Suprapubic skin (tissue), 4 donors: ENCODE results near the gene APPL1. TPM values are rescaled to one million over a fixed set of nuclear protein-coding genes. Genes with fewer than 3 reads are reported as not detected.

Experiments used
- DNase-seq, 2 donors: peaks; one replicate each; pipeline ENCODE4 v3.0.0-alpha.2; 2019; ENCODE audit warnings: low spot score in 2 of 2
- H3K27ac ChIP-seq: fragments of 200-600 bp; sonication (generic); one replicate; pipeline ENCODE4 v1.5.1; 2019
- H3K27me3 ChIP-seq: fragments of 200-600 bp; sonication (generic); one replicate; pipeline ENCODE4 v1.5.1; 2019
- H3K36me3 ChIP-seq: fragments of 200-600 bp; sonication (generic); one replicate; pipeline ENCODE4 v1.5.1; 2019
- H3K4me1 ChIP-seq: fragments of 200-600 bp; sonication (generic); one replicate; pipeline ENCODE4 v1.5.1; 2019
- H3K4me3 ChIP-seq: fragments of 200-600 bp; sonication (generic); one replicate; pipeline ENCODE4 v1.5.1; 2019; ENCODE audit warnings: mild to moderate bottlenecking
- H3K9me3 ChIP-seq: fragments of 200-600 bp; sonication (generic); one replicate; pipeline ENCODE4 v1.5.1; 2019
- CTCF ChIP-seq, 2 donors: fragments of 200-600 bp in 1 of 2; fragments of 450-650 bp in 1 of 2; sonication (generic) in 1 of 2; IDR thresholded peaks; one replicate each; pipeline ENCODE4 v1.5.1; 2016 to 2019; ENCODE audit warnings: antibody characterized with exemption in 2 of 2, mild to moderate bottlenecking in 1 of 2, moderate library complexity in 1 of 2
- EP300 ChIP-seq: sonication (generic); formaldehyde crosslinking; IDR thresholded peaks from one replicate; pipeline ENCODE4 v1.6.1; 2017; ENCODE audit warnings: antibody characterized with exemption
- POLR2A ChIP-seq, 2 donors: fragments of 450-650 bp; IDR thresholded peaks; one replicate each; pipeline ENCODE4 v1.6.1; 2017; ENCODE audit warnings: antibody characterized with exemption in 2 of 2, mild to moderate bottlenecking in 2 of 2, moderate library complexity in 2 of 2
- POLR2AphosphoS5 ChIP-seq, 3 donors: sonication (generic); formaldehyde crosslinking; IDR thresholded peaks; one replicate each; pipeline ENCODE4 v1.6.1; 2017; ENCODE audit warnings: antibody characterized with exemption in 3 of 3
- WGBS: methylation state at CpG from one replicate; pipeline ENCODE4 v1.1.5; 2018; 5-methylcytosine and 5-hydroxymethylcytosine counted together
- total RNA-seq, 4 donors: library from RNA; depleted of rRNA; stranded (reverse); fragments of >200 nt; gene quantifications; one replicate each; pipeline ENCODE4 v1.1.0, GENCODE V29; 2016

Gene APPL1
- total RNA-seq, 4 donors from 2014 or later, result 41.1 to 60.2 (median 46.1) TPM

- no peaks in the 10 kb centered on the region for H3K27me3 ChIP-seq
- peaks cover 50% of the 10 kb centered on the region for H3K36me3 ChIP-seq
- H3K9me3 ChIP-seq, result no peaks in the 10 kb centered on the region
- no peak overlapping the region for H3K27ac ChIP-seq
- H3K4me1 ChIP-seq, result no peaks in the 10 kb centered on the region
- no peak for DNase-seq
- TF ChIP-seq EP300, result no peak
- no peak for TF ChIP-seq POLR2A (IDR thresholded peaks at IDR 0.05)
- no peak for TF ChIP-seq POLR2AphosphoS5 (IDR thresholded peaks at IDR 0.05)
- no peak for TF ChIP-seq CTCF (IDR thresholded peaks at IDR 0.05)
- H3K4me3 ChIP-seq, result no peak overlapping the region
- 64% methylated on average over 1 of the region's 1 CpG for WGBS
Observed at GRCh38 chr3:57252404-57252803, 24.9 kb downstream of the APPL1 start.

GRCh38 chr3:57256844-57257243 is 29.3 kb downstream of the APPL1 start:
- Histone ChIP-seq H3K4me1 (no peaks in the 10 kb centered on the region), H3K9me3 (no peaks in the 10 kb centered on the region), H3K36me3 (peaks cover 66% of the 10 kb centered on the region), H3K4me3 (no peak overlapping the region), H3K27me3 (no peaks in the 10 kb centered on the region), H3K27ac (no peak overlapping the region)
- TF ChIP-seq EP300 (no peak), POLR2AphosphoS5 (IDR thresholded peaks at IDR 0.05) (no peak), POLR2A (IDR thresholded peaks at IDR 0.05) (no peak), CTCF (IDR thresholded peaks at IDR 0.05) (no peak)
- no peak for DNase-seq
- 82% methylated on average over 3 of the region's 3 CpGs for WGBS

- no peak overlapping the region for H3K4me3 ChIP-seq
- no peaks in the 10 kb centered on the region for H3K27me3 ChIP-seq
- no peak overlapping the region for H3K27ac ChIP-seq
- H3K36me3 ChIP-seq, result peaks cover 72% of the 10 kb centered on the region
- TF ChIP-seq POLR2A (IDR thresholded peaks at IDR 0.05), result no peak
- no peak for TF ChIP-seq POLR2AphosphoS5 (IDR thresholded peaks at IDR 0.05)
- no peak for TF ChIP-seq CTCF (IDR thresholded peaks at IDR 0.05)
- TF ChIP-seq EP300, result no peak
- H3K9me3 ChIP-seq, result no peaks in the 10 kb centered on the region
- no peaks in the 10 kb centered on the region for H3K4me1 ChIP-seq
- DNase-seq, result no peak
Observed at GRCh38 chr3:57257678-57258077, 30.1 kb downstream of the APPL1 start.

GRCh38 chr3:57261119-57261518 is 33.6 kb downstream of the APPL1 start:
- Histone ChIP-seq H3K27ac (no peak overlapping the region), H3K36me3 (peaks cover 88% of the 10 kb centered on the region), H3K4me3 (no peak overlapping the region), H3K27me3 (no peaks in the 10 kb centered on the region), H3K9me3 (no peaks in the 10 kb centered on the region), H3K4me1 (no peaks in the 10 kb centered on the region)
- 91% methylated on average over 4 of the region's 4 CpGs for WGBS
- DNase-seq, result no peak
- no peak for TF ChIP-seq POLR2AphosphoS5 (IDR thresholded peaks at IDR 0.05)
- TF ChIP-seq CTCF (IDR thresholded peaks at IDR 0.05), result no peak
- TF ChIP-seq EP300, result no peak
- no peak for TF ChIP-seq POLR2A (IDR thresholded peaks at IDR 0.05)

GRCh38 chr3:57261929-57262328 is 34.4 kb downstream of the APPL1 start:
- H3K4me3 ChIP-seq, result no peak overlapping the region
- WGBS, result 91% methylated on average over 3 of the region's 3 CpGs

More at GRCh38 chr3:57261929-57262328, 34.4 kb downstream of the APPL1 start:
- Histone ChIP-seq H3K27ac (no peak overlapping the region), H3K9me3 (no peaks in the 10 kb centered on the region), H3K36me3 (peaks cover 94% of the 10 kb centered on the region), H3K27me3 (no peaks in the 10 kb centered on the region), H3K4me1 (no peaks in the 10 kb centered on the region)
- no peak for TF ChIP-seq CTCF (IDR thresholded peaks at IDR 0.05)
- TF ChIP-seq POLR2A (IDR thresholded peaks at IDR 0.05), result no peak
- no peak for TF ChIP-seq POLR2AphosphoS5 (IDR thresholded peaks at IDR 0.05)
- TF ChIP-seq EP300, result no peak
- no peak for DNase-seq
